HG02885 (cell line): ENCODE results near the gene GRAP.

ENCODE experiments used
- ATAC-seq: cut with Tn5 transposase; IDR thresholded peaks from one replicate; pipeline ENCODE4 v1.9.1; 2021; ENCODE audit warnings: mild to moderate bottlenecking; ENCODE audit not compliant: unreplicated experiment, poor library complexity

GRAP gene

DNA sequence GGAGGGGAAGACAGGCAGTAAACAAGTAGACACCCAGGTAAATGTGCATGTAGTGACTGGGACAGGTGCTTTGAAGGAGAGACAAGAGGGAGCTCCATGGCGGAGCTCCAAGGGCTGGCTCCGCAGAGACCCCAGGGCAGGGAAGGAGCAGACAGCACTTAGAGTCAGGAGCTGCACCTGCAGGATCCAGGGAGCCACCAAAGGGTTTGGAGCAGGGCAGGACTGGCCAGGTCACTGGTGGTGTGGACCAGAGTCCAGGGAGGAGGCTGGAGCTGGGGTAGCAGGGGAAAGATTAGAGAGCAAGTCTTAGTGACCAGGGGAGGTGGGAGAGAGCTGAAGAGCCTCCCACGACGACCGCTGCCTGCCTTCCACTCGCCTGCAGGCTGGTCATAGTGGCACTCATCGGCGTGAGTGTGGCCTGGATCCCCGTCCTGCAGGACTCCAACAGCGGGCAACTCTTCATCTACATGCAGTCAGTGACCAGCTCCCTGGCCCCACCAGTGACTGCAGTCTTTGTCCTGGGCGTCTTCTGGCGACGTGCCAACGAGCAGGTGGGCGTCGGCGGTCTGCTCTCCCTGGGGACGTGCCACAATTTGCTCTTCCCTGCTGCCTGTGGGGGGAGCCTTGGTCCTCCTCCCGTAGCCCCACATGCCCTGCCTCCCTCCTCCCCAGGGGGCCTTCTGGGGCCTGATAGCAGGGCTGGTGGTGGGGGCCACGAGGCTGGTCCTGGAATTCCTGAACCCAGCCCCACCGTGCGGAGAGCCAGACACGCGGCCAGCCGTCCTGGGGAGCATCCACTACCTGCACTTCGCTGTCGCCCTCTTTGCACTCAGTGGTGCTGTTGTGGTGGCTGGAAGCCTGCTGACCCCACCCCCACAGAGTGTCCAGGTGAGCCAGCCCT is 27.5 kb downstream of the GRAP start:
- ATAC-seq: no peak

DNA sequence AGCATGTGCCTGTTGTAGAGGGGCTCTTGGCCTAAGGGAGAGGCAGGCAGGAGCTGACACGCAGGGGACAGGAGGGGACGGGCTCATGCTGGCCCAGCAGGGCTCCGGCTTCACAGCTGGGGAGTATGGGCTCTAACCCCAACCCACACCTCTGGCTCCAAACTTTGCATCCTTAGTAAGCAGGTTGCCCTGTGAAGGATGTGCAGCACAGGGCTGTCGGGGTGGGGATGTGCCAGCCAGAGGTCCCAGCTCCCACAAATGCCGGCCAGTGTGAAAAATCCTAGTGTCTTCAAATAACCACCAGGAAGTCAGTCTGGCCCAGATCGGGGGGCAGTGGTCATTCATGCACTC is 28.2 kb downstream of the GRAP start:
- ATAC-seq: no peak

DNA sequence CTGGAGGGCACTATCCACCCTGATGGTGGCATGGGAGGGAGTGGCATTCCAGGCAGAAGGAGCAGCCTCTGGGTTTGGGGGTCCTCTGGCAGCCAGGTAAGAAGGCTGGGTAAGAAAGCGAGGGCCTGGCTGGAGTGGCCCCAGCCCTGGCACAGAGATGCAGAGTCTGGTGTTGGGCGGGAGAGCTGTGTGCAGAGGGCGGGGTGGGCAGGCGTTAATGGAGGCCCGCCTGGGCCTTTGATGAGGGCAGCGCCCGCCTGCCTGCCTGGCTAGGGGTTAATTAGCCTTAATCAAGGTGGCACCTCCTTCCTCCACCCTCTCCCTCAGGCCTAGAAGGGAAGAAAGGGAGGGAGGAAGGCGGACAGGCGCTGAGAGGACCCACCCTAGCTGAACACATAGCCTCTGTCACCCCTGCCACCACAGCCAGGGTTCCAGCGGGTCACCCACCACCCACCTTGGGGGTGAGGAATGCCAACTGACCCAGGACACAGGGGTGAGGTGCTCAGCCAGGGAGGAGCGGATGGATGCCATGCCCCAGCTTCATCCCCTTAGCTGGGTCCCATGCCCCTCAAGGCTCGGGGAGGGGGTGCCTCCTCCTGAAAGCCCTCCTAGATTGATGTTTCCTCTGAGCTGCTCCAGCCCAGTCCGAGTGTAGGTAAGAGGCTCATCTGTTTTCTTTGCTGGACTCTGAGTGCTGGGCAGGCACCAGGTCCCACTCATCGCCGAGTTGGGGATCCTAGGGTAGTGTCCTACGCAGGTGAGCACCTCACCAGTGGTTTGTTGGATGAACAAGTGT is 28.8 kb downstream of the GRAP start:
- ATAC-seq: no peak

DNA sequence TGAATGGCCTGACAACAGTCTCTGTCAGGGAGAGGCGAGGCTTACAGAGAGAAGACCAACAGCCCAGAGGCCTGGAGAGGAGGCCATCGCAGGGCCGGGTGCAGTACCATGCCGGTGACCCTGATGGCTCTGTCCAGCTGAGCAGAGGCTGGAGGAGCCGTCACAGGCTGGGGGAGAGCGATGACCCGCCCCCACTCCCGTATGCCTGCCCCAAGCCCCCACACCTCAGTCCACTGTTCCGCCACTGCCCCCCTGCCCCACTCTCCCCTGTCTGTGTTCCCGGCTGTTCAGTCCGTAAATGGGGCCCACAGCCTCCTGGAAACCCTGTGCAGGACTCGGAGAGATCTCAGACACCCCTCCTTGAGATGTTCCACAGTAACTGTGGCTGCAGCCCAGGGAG is 29.4 kb downstream of the GRAP start:
- no peak for ATAC-seq

DNA sequence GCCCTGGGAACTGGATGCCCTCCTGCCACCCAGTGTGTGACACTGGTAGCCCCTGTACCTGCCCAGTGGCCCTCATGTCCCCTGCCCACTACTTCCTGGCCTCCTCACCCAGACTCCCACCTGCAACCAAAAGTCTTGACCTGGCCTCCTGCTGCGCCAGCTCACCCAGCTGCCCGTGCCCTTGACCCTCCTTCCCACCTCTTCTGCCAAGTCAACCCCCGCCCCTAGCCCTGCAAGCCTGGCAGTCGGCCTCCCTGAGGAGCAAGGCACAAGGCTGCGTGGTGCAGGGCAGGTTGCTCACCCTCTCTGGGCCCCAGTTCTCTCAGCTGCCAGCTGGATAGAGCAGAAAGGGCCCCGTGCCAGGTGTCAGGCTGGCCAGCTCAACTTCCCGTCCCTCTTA is 29.9 kb downstream of the GRAP start:
- no peak for ATAC-seq

DNA sequence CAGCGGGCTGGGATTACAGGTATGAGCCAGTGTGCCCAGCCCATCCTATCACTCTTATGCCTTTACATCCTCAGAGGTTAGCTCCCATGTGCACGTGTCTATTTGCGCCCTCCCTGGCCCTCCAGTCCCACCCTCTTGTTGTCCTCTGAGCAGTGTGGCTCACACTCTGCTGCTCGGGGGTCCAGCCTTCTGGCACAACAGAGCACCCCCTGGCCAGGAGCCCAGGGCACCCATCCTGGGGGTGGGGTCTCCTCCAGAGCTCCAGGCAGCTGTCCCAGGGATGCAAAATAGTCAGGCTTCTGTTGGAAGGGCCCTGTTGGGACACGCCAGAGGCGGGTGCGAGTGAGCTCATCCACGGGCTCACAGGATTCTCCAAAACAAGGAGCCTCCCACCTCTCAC is 30.5 kb downstream of the GRAP start:
- ATAC-seq: no peak

DNA sequence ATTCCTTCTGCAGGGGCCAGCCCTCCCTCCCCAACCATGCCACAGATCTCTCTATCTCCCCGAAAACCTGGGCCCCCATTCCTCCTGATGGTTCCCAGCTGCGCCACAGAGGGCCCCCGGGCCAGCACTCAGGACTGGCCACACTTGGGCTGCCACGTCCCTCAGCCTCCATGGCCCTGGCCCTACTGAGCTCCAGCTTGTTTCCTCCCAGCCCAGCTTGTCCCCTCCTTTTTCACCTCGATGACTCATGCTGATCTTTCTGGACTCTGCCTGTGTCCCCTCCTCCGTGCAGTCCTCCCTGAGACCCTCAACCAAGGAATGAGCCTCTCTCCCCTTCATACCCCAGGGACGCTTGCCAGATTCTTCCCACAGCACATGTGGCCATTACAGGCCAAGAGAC is 31.3 kb downstream of the GRAP start:
- ATAC-seq: no peak

DNA sequence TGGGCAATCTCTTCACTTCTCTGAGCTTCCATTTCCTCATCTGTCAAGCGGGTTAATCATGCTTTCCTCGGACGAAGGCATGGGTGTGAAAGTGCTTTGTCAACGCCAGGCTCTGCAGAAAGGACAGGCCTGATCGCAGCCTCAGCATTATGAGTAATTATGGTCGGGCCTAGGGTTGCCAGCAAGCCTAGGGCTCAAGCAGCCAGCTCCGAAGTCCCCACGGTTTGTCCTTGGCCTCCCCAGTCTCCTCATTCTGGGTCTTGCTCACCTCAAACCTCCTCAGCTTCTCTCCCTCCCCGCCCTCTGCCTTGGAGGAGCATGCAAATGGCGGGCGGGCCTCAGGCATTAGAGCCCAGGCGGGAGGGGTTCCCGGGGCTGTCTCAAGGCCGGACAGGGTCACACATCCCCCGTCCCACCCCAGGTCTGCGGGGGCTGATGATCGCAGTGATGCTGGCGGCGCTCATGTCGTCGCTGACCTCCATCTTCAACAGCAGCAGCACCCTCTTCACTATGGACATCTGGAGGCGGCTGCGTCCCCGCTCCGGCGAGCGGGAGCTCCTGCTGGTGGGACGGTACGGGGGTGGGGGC is 32.0 kb downstream of the GRAP start:
- no peak for ATAC-seq

DNA sequence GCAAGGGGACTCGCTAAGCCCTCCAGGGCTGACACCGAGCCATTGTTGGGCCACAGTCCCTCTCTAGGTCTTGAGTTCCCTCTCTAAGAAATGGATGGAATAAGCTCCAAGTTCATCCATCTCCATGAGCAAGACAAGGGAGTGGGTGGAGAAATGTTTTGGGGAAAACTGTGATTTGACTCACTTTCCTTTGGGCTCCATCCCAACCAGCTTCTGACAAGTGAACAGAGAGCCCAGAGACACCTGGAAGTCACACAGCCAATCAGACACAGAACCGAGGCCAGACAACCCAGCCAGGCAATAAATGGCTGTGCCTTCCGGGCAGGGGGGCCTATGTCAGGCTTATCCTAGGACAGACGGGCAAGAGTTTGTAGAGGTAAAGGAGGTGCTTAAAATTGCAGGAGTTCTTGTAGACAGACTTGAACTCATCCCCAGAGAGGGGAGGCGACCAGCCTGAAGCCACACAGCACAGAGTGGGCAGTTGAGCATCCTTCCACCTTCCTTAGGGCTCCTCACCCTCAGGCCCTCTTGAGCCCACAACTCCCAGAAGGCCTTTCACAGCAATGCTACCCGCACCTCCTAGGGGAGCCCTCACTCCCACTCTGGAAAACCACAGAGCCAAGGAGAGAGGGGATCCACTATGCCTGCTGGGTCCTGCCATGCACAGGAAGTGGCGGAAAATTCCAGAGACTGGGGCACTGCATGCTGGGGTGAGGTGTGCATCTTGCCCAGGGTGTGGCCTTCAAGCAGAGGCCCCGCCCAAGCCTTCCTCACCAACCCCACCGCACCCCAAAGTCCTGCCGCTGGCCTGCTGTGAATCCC is 32.7 kb downstream of the GRAP start:
- ATAC-seq: no peak

DNA sequence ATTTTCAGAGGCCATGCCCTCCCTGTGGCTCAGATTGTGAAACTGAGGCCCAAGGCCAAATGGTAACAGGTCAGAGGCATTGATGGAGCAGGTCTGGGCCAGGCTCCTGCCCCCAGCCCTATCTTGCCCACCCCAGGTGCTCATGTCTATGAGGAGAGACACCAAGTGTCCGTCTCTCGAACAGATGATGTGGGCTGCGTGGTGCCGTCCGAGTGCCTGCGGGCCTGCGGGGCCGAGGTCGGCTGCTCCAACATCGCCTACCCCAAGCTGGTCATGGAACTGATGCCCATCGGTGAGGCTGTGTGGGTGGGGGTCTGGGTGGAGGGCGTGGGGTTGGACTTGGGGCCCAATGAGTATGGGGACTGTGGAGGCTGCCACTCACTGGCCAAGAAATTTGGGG is 33.5 kb downstream of the GRAP start:
- no peak for ATAC-seq

DNA sequence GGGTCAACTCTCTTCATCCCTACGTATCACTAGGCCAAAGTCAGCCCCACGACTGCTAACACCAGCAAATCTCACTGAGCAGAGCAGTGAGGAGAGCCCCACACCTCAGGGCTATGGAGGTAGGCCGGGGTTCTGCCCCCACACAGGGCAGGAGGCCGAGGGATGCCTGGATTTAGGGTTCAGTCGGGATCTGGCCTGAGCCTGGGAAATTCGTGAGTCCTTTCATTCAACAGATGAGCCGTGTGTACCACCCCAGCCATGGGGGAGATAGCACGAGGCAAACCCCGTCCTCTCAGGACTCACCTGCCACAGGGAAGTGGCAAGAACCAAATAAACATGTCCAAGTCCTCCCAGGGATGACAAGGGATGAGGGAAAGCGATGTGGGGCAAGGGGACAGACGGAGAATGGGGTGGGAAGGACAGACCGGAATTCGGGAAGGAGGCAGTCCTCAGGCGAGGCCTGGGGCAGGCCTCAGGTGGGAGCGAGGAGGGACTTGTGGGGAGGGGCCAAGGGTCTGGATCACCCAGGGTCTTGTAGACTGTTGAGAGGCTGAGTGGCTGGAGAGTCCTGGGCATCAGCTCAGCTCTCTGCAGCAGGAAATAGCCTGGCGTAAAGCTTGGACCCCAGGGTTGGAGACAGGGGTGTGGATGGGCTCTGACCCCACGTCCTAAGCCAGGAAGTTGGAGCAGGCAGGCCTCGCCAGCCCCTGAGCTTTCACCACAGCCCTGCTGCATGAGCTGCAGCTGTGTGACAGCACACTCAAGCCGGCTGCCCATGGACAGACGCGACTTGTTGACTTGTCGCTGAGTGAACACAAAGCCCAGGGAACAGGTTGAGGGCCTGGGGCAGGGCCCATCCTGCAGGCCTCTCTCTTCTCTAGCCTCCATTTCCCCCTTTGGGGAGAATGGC is 34.3 kb downstream of the GRAP start:
- no peak for ATAC-seq

DNA sequence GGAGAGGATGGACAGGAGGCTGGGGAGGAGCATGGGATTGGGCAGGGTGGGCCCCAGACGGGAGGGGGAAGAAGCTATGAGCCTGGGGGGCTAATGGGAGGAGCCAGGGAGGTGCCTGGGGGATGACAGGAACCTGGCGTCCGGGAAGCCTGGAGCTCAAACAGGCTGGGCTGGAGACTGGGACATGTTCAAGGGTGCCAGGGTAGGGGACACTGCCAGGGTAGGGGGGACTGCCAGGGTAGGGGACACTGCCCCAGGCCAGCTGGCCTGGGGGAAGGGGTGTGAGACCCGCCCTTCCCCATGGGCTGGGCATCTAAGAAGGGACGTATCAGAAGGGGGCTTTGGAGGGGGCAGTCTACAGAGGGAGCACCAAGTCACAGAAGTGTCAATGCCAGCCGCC is 35.2 kb downstream of the GRAP start:
- no peak for ATAC-seq

DNA sequence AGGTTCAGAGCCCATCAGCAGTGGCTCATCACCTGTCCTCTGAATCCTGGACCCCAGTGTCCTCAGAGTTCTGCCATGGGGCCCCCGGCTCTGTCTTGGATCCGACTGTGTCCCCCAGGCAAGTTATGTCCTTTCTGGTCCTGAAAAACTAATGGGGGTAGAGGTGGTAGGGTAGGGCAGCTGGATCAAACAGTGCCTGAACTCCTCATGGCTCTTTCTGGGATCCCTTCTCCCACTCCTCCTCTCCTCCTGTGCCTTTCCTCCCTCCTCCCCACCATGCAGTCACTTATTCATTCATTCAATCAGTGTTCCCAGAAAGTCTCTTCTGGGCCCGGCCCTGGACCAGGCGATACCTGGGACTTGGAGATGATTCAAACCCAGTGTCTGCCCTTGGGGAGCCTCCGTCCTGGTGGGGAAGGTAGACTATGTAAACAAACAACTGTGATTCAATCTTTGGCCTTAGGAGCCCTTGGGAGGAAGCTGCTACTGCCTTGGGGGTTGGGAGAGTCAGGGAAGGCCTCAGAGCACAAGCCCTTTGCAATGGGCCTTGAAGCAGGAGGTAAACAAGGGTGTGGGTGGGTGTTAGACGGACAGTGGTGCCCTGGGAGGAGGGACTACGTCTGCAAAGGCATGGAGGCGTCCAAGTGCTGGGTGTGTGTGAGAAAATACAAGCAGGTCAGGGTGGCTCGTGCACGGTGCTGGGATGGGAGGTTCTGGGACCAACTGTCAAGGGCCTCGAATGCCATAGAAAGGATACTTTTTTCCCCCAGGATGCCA is 35.8 kb downstream of the GRAP start:
- no peak for ATAC-seq

DNA sequence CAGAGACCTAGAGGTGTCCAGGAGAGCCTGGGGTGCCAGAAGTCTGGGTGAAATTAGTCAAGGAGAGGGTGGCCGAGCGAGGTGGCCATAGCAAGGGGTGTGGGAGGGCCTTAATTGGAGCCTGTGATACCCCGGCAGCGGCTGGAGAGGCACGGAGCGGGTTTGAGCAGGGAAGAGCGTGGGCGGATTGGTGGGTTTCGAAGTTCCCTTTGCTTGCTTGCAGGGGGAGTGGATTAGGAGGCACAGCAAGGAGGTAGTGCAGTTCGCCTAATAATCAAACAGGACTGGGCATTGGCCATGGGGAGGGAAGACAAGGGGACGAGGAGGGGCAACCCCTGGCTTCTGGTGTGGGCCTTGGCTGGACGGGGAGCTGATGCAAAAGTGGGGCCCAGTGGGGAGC is 36.8 kb downstream of the GRAP start:
- no peak for ATAC-seq

DNA sequence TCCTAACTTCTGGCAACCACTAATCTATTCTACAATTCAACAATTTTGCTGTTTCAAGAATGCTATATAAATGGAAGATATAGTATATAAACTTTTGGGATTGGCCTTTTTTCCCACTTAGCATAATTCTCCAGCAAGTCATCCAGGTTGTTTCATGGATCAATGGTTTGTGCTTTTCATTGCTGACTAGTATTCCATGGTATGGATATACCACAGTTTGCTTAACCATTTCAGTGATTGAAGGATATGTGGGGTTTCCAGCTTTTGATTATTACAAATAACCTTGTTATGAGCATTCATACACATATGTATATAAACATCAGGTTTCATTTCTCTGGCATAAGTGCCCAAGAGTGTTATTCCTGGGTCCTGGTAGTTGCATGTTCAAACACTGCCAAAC is 40.1 kb downstream of the GRAP start:
- ATAC-seq: no peak

DNA sequence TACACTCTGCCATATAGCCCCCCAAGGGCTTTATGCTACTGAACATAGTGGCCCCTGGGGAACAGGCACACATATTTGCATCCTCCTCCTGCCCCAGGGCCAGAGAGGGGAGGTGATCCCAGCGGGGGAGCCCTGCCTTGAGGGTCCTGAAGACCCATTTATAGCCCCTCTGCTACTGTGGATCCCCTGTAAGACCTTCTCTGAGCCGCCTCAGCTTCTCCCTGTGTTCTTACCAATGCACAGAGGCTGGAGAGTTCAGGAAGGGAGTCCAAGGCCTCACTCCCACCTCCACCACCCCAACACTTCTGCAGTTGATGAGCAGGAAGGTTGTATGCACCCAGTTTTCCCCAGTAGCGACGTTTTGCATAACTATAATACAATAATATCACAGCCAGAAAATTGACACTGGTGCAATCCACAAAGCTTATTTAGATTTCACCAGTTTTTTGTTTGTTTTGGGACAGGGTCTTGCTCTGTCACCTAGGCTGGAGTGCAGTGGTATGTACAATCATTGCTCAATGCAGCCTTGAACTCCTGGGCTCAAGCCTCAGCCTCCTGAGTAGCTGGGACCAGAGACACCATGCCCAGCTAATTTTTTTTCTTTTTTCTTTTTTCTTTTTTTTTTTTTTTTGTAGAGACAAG is 40.8 kb downstream of the GRAP start:
- no peak for ATAC-seq

DNA sequence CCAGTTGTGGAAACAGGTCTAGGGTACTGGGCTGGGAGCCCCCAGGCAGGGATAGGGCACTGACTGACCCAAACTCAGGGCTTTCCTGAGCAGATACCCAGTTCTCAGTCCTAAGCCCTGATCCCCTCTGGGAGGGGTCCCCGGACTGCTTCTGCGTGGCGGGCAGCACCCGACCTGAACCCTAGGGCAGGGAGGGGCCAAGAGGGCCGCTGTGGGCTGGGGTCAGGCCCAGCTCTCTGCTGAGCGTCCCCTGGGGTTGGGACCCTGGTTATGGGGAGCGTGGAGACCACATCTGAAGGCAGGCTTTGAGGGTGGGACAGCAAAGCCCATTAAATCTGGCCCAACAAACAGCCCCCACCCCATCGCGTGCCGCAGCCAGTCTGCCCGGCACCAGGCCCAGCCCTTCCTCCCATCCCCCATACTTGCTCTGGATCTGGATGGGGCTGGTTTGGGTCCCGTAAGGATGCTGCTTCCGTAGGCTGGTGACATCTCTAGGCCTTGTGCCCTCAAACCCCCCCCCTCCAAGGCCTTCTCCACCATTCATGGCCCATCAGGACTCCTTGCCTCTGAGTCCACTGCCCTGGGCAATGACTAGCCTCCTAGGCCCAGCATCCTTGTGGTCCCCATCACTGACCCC is 41.5 kb downstream of the GRAP start:
- ATAC-seq: no peak
